ENCODE measurements around the gene PLD1. TPM values are rescaled to one million over a fixed set of nuclear protein-coding genes. Genes with fewer than 3 reads are reported as not detected.

PLD1 gene
- total RNA-seq, 1 experiment from 2014 or later: 5.3 TPM

- BruUV-seq (replicated peaks): no TSS peak
- POLR2A ChIA-PET: no interaction called here
Measured at GRCh38 chr3:171688002-171688401, 122.3 kb downstream of the PLD1 start.

GRCh38 chr3:171687581-171687980 is 122.7 kb downstream of the PLD1 start:
- CTCF ChIA-PET: no interaction called here
- no peaks in the 10 kb centered on the region for H3K36me3 Mint-ChIP-seq (ENCODE audit: insufficient read depth, unreplicated experiment)

More at GRCh38 chr3:171688002-171688401, 122.3 kb downstream of the PLD1 start:
- Mint-ChIP-seq H3K4me1 (ENCODE audit: low read depth, unreplicated experiment) (no peaks in the 10 kb centered on the region), H3K27me3 (ENCODE audit: insufficient read depth, unreplicated experiment) (no peaks in the 10 kb centered on the region), H3K36me3 (ENCODE audit: insufficient read depth, unreplicated experiment) (no peaks in the 10 kb centered on the region), H3K4me3 (ENCODE audit: unreplicated experiment) (no peak overlapping the region), H3K9me3 (ENCODE audit: unreplicated experiment) (no peaks in the 10 kb centered on the region), H3K27ac (ENCODE audit: unreplicated experiment) (no peak overlapping the region)
- Histone ChIP-seq H3K4me3 (ENCODE audit: low read depth, low read length) (no peak overlapping the region), H3K27me3 (replicated peaks; ENCODE audit: control insufficient read depth, insufficient read depth, low read length) (no peaks in the 10 kb centered on the region), H3K9me3 (no peaks in the 10 kb centered on the region), H3K36me3 (ENCODE audit: control insufficient read depth, insufficient read depth, low read length) (no peaks in the 10 kb centered on the region; the same call in none of the 2 replicates), H3K4me1 (no peaks in the 10 kb centered on the region)
- no peak for DNase-seq
- CTCF ChIA-PET: no interaction called here
- intact Hi-C loops (cut with micrococcal nuclease; ENCODE audit: unreplicated experiment): no loop called here
- TF ChIP-seq CTCF (IDR thresholded peaks at IDR 0.05; ENCODE audit: insufficient read depth in 1 of 2, low read depth in 1 of 2, low read length in 1 of 2, severe bottlenecking in 1 of 2, unreplicated experiment in 1 of 2): no peak

GRCh38 chr3:171687064-171687463 is 123.2 kb downstream of the PLD1 start:
- H3K4me3 ChIP-seq (ENCODE audit: low read depth, low read length): no peak overlapping the region
- CTCF ChIA-PET: no interaction called here
- Mint-ChIP-seq H3K9me3 (ENCODE audit: unreplicated experiment) (no peaks in the 10 kb centered on the region), H3K4me1 (ENCODE audit: low read depth, unreplicated experiment) (no peaks in the 10 kb centered on the region), H3K4me3 (ENCODE audit: unreplicated experiment) (no peak overlapping the region), H3K36me3 (ENCODE audit: insufficient read depth, unreplicated experiment) (no peaks in the 10 kb centered on the region), H3K27me3 (ENCODE audit: insufficient read depth, unreplicated experiment) (no peaks in the 10 kb centered on the region), H3K27ac (ENCODE audit: unreplicated experiment) (no peak overlapping the region)
- no peaks in the 10 kb centered on the region for H3K9me3 ChIP-seq
- intact Hi-C loops (cut with micrococcal nuclease; ENCODE audit: unreplicated experiment): no loop called here
- no peaks in the 10 kb centered on the region for H3K4me1 ChIP-seq
- no peaks in the 10 kb centered on the region for H3K27me3 ChIP-seq (replicated peaks; ENCODE audit: control insufficient read depth, insufficient read depth, low read length)
- H3K36me3 ChIP-seq (ENCODE audit: control insufficient read depth, insufficient read depth, low read length): no peaks in the 10 kb centered on the region; the same call in none of the 2 replicates
- DNase-seq: no peak
- POLR2A ChIA-PET: no interaction called here
- BruUV-seq (replicated peaks): no TSS peak
- no peak for TF ChIP-seq CTCF (IDR thresholded peaks at IDR 0.05; ENCODE audit: insufficient read depth in 1 of 2, low read depth in 1 of 2, low read length in 1 of 2, severe bottlenecking in 1 of 2, unreplicated experiment in 1 of 2)

More at GRCh38 chr3:171687581-171687980, 122.7 kb downstream of the PLD1 start:
- Mint-ChIP-seq H3K27me3 (ENCODE audit: insufficient read depth, unreplicated experiment) (no peaks in the 10 kb centered on the region), H3K4me3 (ENCODE audit: unreplicated experiment) (no peak overlapping the region), H3K9me3 (ENCODE audit: unreplicated experiment) (no peaks in the 10 kb centered on the region), H3K27ac (ENCODE audit: unreplicated experiment) (no peak overlapping the region), H3K4me1 (ENCODE audit: low read depth, unreplicated experiment) (no peaks in the 10 kb centered on the region)
- DNase-seq: no peak
- POLR2A ChIA-PET: no interaction called here
- no peak for TF ChIP-seq CTCF (IDR thresholded peaks at IDR 0.05; ENCODE audit: insufficient read depth in 1 of 2, low read depth in 1 of 2, low read length in 1 of 2, severe bottlenecking in 1 of 2, unreplicated experiment in 1 of 2)
- Histone ChIP-seq H3K36me3 (ENCODE audit: control insufficient read depth, insufficient read depth, low read length) (no peaks in the 10 kb centered on the region; the same call in none of the 2 replicates), H3K27me3 (replicated peaks; ENCODE audit: control insufficient read depth, insufficient read depth, low read length) (no peaks in the 10 kb centered on the region), H3K4me3 (ENCODE audit: low read depth, low read length) (no peak overlapping the region), H3K9me3 (no peaks in the 10 kb centered on the region), H3K4me1 (no peaks in the 10 kb centered on the region)
- no TSS peak for BruUV-seq (replicated peaks)
- intact Hi-C loops (cut with micrococcal nuclease; ENCODE audit: unreplicated experiment): no loop called here

Measured in Caco-2 (cell line).